Measurements from ENCODE around the gene CD46.
"Not testable (repeated sequence)": the region's sequence is repeated elsewhere in the genome, so short reads cannot be mapped to it uniquely, and the experiment has no call there.

Gene CD46

DNA sequence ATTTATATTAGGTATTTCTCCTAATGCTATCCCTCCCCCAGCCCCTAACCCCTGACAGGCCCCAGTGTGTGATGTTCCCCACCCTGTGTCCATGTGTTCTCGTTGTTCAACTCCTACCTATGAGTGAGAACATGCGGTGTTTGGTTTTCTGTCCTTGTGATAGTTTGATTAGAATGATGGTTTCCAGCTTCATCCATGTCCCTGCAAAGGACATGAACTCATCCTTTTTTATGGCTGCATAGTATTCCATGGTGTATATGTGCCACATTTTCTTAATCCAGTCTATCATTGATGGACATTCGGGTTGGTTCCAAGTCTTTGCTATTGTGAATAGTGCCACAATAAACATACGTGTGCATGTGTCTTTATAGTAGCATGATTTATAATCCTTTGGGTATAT lies 18.7 kb downstream of the CD46 start:
- not testable (repeated sequence) for H3K4me1 ChIP-seq (ENCODE audit: control insufficient read depth, insufficient read depth, low read length); H3K4me3 ChIP-seq (ENCODE audit: low read length); H3K27me3 ChIP-seq (ENCODE audit: control insufficient read depth, insufficient read depth, low read length); H3K27ac ChIP-seq (ENCODE audit: low read length); DNase-seq (ENCODE audit: low read depth, low spot score); H3K36me3 ChIP-seq (ENCODE audit: control insufficient read depth, insufficient read depth, low read length); H3K9me3 ChIP-seq (ENCODE audit: control insufficient read depth, insufficient read depth, low read length)
- no CpG with 5 or more reads among the region's 4 CpGs for WGBS (ENCODE audit: insufficient coverage, insufficient read length)

DNA sequence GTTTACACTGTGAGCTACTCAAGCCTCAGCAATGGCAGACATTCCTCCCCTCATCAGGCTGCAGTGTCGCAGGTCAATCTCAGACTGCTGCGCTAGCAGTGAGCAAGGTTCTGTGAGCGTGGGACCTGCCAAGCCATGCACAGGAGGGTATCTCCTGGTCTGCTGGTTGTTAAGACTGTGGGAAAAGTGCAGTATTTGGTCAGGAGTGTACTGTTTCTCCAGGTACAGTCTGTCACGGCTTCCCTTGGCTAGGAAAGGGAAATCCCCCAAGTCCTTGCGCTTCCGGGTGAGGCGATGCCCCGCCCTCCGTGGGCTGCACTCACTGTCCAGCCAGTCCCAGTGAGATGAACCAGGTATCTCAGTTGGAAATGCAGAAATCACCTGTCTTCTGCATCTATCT lies 24.2 kb downstream of the CD46 start:
- H3K27ac ChIP-seq (ENCODE audit: low read length); H3K4me1 ChIP-seq (ENCODE audit: control insufficient read depth, insufficient read depth, low read length); DNase-seq (ENCODE audit: low read depth, low spot score); H3K4me3 ChIP-seq (ENCODE audit: low read length); H3K27me3 ChIP-seq (ENCODE audit: control insufficient read depth, insufficient read depth, low read length); H3K9me3 ChIP-seq (ENCODE audit: control insufficient read depth, insufficient read depth, low read length): not testable (repeated sequence)
- no CpG with 5 or more reads among the region's 9 CpGs for WGBS (ENCODE audit: insufficient coverage, insufficient read length)
- peaks cover 10% of the 10 kb centered on the region for H3K36me3 ChIP-seq (ENCODE audit: control insufficient read depth, insufficient read depth, low read length)

DNA sequence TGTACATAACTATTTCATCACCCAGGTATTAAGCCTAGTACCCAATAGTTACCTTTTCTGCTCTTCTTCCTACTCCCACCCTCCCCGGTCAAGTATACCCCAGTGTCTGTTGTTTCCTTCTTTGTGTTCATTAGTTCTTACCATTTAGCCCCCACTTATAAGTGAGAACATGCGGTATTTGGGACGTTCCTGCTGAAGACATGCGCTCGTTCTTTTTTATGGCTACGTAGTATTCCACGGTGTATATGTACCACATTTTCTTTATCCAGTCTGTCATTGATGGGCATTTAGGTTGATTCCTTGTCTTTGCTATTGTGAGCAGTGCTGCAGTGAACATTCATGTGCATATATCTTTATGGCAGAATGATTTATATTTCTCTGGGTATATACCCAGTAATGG lies 25.6 kb downstream of the CD46 start:
- not testable (repeated sequence) for H3K27me3 ChIP-seq (ENCODE audit: control insufficient read depth, insufficient read depth, low read length); DNase-seq (ENCODE audit: low read depth, low spot score); H3K4me3 ChIP-seq (ENCODE audit: low read length); H3K4me1 ChIP-seq (ENCODE audit: control insufficient read depth, insufficient read depth, low read length); H3K27ac ChIP-seq (ENCODE audit: low read length); H3K9me3 ChIP-seq (ENCODE audit: control insufficient read depth, insufficient read depth, low read length)
- no CpG with 5 or more reads among the region's 7 CpGs for WGBS (ENCODE audit: insufficient coverage, insufficient read length)
- peaks cover 10% of the 10 kb centered on the region for H3K36me3 ChIP-seq (ENCODE audit: control insufficient read depth, insufficient read depth, low read length)

DNA sequence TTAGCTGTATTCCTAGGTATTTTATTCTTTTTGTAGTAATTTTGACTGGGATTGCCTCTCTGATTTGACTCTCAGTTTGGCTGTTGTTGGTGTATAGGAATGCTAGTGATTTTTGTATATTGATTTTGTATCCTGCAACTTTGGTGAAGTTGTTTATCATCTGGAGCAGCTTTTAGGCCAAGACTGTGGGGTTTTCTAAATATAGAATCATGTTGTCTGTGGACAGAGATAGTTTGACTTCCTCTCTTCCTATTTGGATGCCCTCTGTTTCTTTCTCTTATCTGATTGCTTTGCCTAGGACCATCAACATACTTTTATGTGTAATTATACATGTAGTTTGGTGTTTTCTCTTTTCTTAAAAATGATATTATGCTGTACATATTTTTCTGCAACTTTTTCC lies 27.2 kb downstream of the CD46 start:
- no peak overlapping the region for H3K4me3 ChIP-seq (ENCODE audit: low read length)
- no peak for DNase-seq (ENCODE audit: low read depth, low spot score)
- no peak overlapping the region for H3K27ac ChIP-seq (ENCODE audit: low read length)
- H3K27me3 ChIP-seq (ENCODE audit: control insufficient read depth, insufficient read depth, low read length): no peaks in the 10 kb centered on the region
- H3K4me1 ChIP-seq (ENCODE audit: control insufficient read depth, insufficient read depth, low read length): no peaks in the 10 kb centered on the region
- H3K9me3 ChIP-seq (ENCODE audit: control insufficient read depth, insufficient read depth, low read length): no peaks in the 10 kb centered on the region
- peaks cover 10% of the 10 kb centered on the region for H3K36me3 ChIP-seq (ENCODE audit: control insufficient read depth, insufficient read depth, low read length)

DNA sequence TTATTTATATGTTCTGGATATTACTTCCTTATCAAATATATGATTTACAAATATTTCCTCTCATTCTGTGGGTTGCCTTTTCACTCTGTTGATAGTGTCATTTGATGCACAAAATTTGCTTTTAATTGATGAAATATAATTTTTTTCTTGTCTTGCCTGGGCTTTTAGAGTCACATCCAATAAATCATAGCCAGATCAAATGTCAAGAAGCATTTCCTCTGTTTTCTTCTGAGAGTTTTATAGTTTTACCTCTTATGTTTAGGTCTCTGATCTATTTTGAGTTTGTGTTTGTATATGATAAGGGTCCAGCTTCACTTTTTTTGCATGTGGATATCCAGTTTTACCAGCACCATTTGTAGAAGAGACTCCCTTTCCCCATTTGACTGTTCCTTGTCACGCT lies 29.5 kb downstream of the CD46 start:
- no CpG with 5 or more reads among the region's 1 CpG for WGBS (ENCODE audit: insufficient coverage, insufficient read length)
- H3K9me3 ChIP-seq (ENCODE audit: control insufficient read depth, insufficient read depth, low read length): no peaks in the 10 kb centered on the region
- no peaks in the 10 kb centered on the region for H3K4me1 ChIP-seq (ENCODE audit: control insufficient read depth, insufficient read depth, low read length)
- no peak for DNase-seq (ENCODE audit: low read depth, low spot score)
- no peak overlapping the region for H3K4me3 ChIP-seq (ENCODE audit: low read length)
- H3K27me3 ChIP-seq (ENCODE audit: control insufficient read depth, insufficient read depth, low read length): no peaks in the 10 kb centered on the region
- H3K36me3 ChIP-seq (ENCODE audit: control insufficient read depth, insufficient read depth, low read length): peaks cover 2% of the 10 kb centered on the region; the same call in 1 of the 2 replicates
- no peak overlapping the region for H3K27ac ChIP-seq (ENCODE audit: low read length)

DNA sequence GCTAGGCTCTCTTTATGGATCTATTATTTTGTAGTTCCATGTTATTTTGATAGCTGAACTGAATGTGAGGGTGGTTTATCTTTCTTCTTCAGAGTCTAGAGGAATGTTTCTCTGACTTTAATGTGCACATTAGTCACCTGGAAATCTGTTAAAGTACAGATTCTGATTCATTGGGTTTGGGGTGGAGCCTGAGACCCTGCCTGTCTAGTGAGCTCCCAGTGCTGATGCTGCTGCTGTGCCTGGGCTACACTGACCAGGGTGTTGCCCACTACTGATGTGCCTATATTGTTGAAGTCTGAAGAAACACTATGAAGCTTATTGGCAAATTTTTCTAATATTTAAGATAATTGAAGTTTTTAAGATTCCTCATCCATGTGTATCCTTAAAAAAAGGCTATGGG lies 35.9 kb downstream of the CD46 start:
- H3K9me3 ChIP-seq (ENCODE audit: control insufficient read depth, insufficient read depth, low read length): no peaks in the 10 kb centered on the region
- no peaks in the 10 kb centered on the region for H3K4me1 ChIP-seq (ENCODE audit: control insufficient read depth, insufficient read depth, low read length)
- no peak for DNase-seq (ENCODE audit: low read depth, low spot score)
- H3K4me3 ChIP-seq (ENCODE audit: low read length): no peak overlapping the region
- no peak overlapping the region for H3K27ac ChIP-seq (ENCODE audit: low read length)
- H3K27me3 ChIP-seq (ENCODE audit: control insufficient read depth, insufficient read depth, low read length): no peaks in the 10 kb centered on the region
- peaks cover 7% of the 10 kb centered on the region; the same call in 1 of the 2 replicates for H3K36me3 ChIP-seq (ENCODE audit: control insufficient read depth, insufficient read depth, low read length)

DNA sequence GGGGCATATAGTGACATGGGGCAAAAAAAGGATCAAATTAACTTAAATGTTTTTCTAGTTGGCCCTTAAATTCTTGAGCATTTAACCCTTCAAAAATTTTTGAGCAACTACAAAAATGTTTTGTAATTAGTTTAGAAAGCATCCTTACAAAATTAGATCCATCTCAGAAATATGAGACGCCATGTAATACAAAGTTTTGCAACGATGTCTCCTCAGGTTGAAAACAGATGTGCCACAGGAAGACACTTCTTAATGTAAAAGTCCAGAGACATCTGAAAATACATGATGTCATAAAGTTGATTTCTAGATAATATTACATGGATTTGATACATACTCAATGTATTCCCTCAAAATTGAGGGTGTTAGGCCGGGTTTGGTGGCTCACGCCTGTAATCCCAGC lies 37.5 kb downstream of the CD46 start:
- no peak for DNase-seq (ENCODE audit: low read depth, low spot score)
- H3K27ac ChIP-seq (ENCODE audit: low read length): no peak overlapping the region
- H3K27me3 ChIP-seq (ENCODE audit: control insufficient read depth, insufficient read depth, low read length): no peaks in the 10 kb centered on the region
- H3K4me3 ChIP-seq (ENCODE audit: low read length): no peak overlapping the region
- no peaks in the 10 kb centered on the region for H3K4me1 ChIP-seq (ENCODE audit: control insufficient read depth, insufficient read depth, low read length)
- WGBS (ENCODE audit: insufficient coverage, insufficient read length): no CpG with 5 or more reads among the region's 4 CpGs
- H3K36me3 ChIP-seq (ENCODE audit: control insufficient read depth, insufficient read depth, low read length): peaks cover 9% of the 10 kb centered on the region; the same call in 1 of the 2 replicates
- no peaks in the 10 kb centered on the region for H3K9me3 ChIP-seq (ENCODE audit: control insufficient read depth, insufficient read depth, low read length)

DNA sequence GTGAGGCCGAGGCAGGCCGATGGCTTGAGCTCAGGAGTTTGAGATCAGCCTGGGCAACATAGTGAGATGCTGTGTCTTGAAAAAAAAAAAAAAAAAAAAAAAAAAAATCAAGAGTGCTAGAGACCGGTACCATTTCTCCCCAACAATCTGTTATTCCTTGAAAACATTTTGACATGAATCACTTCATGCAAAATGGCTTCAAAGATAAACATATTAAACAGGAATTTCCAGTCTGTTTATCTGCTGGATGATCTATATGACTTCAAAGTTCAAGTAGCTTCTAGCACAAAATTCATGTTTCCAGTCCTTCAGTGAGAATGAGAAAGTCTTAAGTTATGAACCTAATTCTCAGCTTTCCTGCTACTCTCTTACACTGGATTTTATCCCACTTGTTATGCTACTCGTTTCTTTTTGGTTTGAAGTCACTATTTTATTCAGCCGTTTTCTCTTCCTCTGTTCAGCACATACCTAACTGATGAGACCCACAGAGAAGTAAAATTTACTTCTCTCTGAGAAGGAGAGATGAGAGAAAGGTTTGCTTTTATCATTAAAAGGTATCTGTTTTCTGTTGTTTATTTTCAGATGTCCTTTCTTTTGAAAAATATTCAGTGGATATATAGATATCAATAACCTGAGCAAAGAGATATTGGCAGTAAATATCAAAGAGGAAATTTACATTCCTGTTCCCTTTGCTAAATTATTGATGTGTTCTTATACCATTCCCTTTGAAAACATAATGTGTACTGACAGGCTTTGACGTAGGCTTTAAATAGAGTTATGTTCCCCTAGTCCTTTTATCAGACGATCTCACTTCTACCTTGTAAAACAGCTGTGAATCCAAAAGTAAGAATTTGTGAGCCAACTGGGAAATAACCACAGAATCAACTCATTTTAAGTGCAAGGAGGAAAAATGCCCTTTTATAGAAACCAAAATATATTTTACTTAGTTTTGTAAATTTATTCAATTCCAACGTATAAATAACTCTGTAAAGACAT lies 38.2 kb downstream of the CD46 start:
- no peak for DNase-seq (ENCODE audit: low read depth, low spot score)
- H3K36me3 ChIP-seq (ENCODE audit: control insufficient read depth, insufficient read depth, low read length): peaks cover 9% of the 10 kb centered on the region; the same call in 1 of the 2 replicates
- H3K4me1 ChIP-seq (ENCODE audit: control insufficient read depth, insufficient read depth, low read length): no peaks in the 10 kb centered on the region
- no peaks in the 10 kb centered on the region for H3K9me3 ChIP-seq (ENCODE audit: control insufficient read depth, insufficient read depth, low read length)
- no peak overlapping the region for H3K27ac ChIP-seq (ENCODE audit: low read length)
- WGBS (ENCODE audit: insufficient coverage, insufficient read length): no CpG with 5 or more reads among the region's 8 CpGs
- H3K4me3 ChIP-seq (ENCODE audit: low read length): no peak overlapping the region
- no peaks in the 10 kb centered on the region for H3K27me3 ChIP-seq (ENCODE audit: control insufficient read depth, insufficient read depth, low read length)

DNA sequence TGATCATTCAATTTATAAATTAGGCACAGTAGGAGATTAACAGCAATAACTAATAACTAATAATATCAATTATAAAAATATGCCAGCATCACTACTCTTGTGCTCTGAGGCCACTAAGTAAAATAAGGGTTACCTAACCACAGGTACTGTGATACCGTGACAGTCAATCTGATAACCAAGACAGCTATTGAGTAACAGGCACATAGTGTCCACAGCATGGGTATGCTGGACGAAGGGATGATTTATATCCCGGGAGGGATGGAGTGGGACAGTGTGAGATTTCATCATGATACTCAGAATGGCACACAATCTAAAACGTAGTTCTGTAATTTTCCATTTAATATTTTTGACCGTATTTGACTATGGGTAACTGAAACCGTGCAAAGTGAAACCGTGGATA lies 39.4 kb downstream of the CD46 start:
- no peak for DNase-seq (ENCODE audit: low read depth, low spot score)
- Histone ChIP-seq H3K9me3 (ENCODE audit: control insufficient read depth, insufficient read depth, low read length) (no peaks in the 10 kb centered on the region), H3K36me3 (ENCODE audit: control insufficient read depth, insufficient read depth, low read length) (peaks cover 9% of the 10 kb centered on the region; the same call in 1 of the 2 replicates), H3K4me1 (ENCODE audit: control insufficient read depth, insufficient read depth, low read length) (no peaks in the 10 kb centered on the region), H3K27me3 (ENCODE audit: control insufficient read depth, insufficient read depth, low read length) (no peaks in the 10 kb centered on the region), H3K4me3 (ENCODE audit: low read length) (no peak overlapping the region), H3K27ac (ENCODE audit: low read length) (no peak overlapping the region)
- no CpG with 5 or more reads among the region's 7 CpGs for WGBS (ENCODE audit: insufficient coverage, insufficient read length)

DNA sequence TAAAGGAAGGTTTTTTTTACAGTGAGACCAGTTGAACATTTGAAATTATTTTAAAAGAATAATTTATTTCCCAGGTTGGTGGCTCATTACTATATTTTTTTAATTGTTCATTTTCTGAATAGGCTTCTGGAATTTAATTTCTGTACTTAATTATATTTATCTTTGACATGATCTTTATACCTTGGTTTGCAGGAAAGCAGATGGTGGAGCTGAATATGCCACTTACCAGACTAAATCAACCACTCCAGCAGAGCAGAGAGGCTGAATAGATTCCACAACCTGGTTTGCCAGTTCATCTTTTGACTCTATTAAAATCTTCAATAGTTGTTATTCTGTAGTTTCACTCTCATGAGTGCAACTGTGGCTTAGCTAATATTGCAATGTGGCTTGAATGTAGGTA lies 41.5 kb downstream of the CD46 start:
- no peak overlapping the region for H3K4me3 ChIP-seq (ENCODE audit: low read length)
- DNase-seq (ENCODE audit: low read depth, low spot score): no peak
- H3K27me3 ChIP-seq (ENCODE audit: control insufficient read depth, insufficient read depth, low read length): no peaks in the 10 kb centered on the region
- no peaks in the 10 kb centered on the region for H3K4me1 ChIP-seq (ENCODE audit: control insufficient read depth, insufficient read depth, low read length)
- peaks cover 6% of the 10 kb centered on the region; the same call in 1 of the 2 replicates for H3K36me3 ChIP-seq (ENCODE audit: control insufficient read depth, insufficient read depth, low read length)
- no peak overlapping the region for H3K27ac ChIP-seq (ENCODE audit: low read length)
- H3K9me3 ChIP-seq (ENCODE audit: control insufficient read depth, insufficient read depth, low read length): no peaks in the 10 kb centered on the region

DNA sequence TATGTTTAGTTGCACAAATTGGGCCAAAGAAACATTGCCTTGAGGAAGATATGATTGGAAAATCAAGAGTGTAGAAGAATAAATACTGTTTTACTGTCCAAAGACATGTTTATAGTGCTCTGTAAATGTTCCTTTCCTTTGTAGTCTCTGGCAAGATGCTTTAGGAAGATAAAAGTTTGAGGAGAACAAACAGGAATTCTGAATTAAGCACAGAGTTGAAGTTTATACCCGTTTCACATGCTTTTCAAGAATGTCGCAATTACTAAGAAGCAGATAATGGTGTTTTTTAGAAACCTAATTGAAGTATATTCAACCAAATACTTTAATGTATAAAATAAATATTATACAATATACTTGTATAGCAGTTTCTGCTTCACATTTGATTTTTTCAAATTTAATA lies 43.0 kb downstream of the CD46 start:
- Histone ChIP-seq H3K9me3 (ENCODE audit: control insufficient read depth, insufficient read depth, low read length) (no peaks in the 10 kb centered on the region), H3K27me3 (ENCODE audit: control insufficient read depth, insufficient read depth, low read length) (no peaks in the 10 kb centered on the region), H3K27ac (ENCODE audit: low read length) (no peak overlapping the region), H3K4me1 (ENCODE audit: control insufficient read depth, insufficient read depth, low read length) (no peaks in the 10 kb centered on the region), H3K36me3 (ENCODE audit: control insufficient read depth, insufficient read depth, low read length) (peaks cover 6% of the 10 kb centered on the region; the same call in 1 of the 2 replicates), H3K4me3 (ENCODE audit: low read length) (no peak overlapping the region)
- no peak for DNase-seq (ENCODE audit: low read depth, low spot score)
- WGBS (ENCODE audit: insufficient coverage, insufficient read length): no CpG with 5 or more reads among the region's 2 CpGs
